ENCODE results near the gene GSG1L. TPM values are rescaled to one million over a fixed set of nuclear protein-coding genes. Genes with fewer than 3 reads are reported as not detected.

GSG1L gene
- total and polyA plus RNA-seq, 2 experiments from 2014 or later, result not detected

DNA sequence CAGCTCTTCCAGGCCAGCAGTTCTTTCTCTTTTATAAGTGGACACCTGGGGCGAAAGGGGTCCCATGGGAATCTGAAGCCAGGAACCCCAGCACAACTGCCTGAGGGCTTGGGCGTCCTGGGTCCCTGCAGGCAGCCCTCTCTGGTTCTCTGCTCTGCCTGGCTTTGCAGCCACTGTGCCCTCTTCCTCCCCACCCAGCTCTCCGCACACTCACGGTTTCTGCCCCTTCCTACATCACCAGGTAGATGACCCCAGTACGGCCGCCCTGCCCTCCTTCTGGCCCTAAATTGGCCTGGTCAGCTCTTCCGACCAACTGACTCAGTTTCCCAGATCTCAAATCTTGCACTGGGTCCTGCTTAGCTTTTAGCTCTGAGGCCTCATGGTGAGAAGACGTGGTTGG lies 288.3 kb downstream of the GSG1L start:
- Histone ChIP-seq H3K27me3 (no peaks in the 10 kb centered on the region), H2AFZ (no peak overlapping the region), H3K79me2 (no peaks in the 10 kb centered on the region), H4K20me1 (ENCODE audit: insufficient read depth, poor library complexity, severe bottlenecking) (no peaks in the 10 kb centered on the region), H3K27ac (no peak overlapping the region), H3K4me1 (ENCODE audit: insufficient read depth) (no peaks in the 10 kb centered on the region), H3K36me3 (replicated peaks; ENCODE audit: insufficient read depth, low read depth) (no peaks in the 10 kb centered on the region), H3K4me3 (no peak overlapping the region), H3K9me3 (ENCODE audit: low read depth) (no peaks in the 10 kb centered on the region), H3K9me2 (replicated peaks; ENCODE audit: insufficient read depth) (no peaks in the 10 kb centered on the region), H3K4me2 (no peak overlapping the region)
- WGBS (ENCODE audit: low lambda C conversion rate, missing lambda C conversion rate), result 98% methylated on average over 8 of the region's 8 CpGs
- TF ChIP-seq EZH2 (IDR thresholded peaks at IDR 0.05; ENCODE audit: borderline replicate concordance) (no peak), EZH2phosphoT487 (IDR thresholded peaks at IDR 0.05; ENCODE audit: low read depth, severe bottlenecking, unreplicated experiment) (no peak)
- TF ChIP-seq, protein P1, sequence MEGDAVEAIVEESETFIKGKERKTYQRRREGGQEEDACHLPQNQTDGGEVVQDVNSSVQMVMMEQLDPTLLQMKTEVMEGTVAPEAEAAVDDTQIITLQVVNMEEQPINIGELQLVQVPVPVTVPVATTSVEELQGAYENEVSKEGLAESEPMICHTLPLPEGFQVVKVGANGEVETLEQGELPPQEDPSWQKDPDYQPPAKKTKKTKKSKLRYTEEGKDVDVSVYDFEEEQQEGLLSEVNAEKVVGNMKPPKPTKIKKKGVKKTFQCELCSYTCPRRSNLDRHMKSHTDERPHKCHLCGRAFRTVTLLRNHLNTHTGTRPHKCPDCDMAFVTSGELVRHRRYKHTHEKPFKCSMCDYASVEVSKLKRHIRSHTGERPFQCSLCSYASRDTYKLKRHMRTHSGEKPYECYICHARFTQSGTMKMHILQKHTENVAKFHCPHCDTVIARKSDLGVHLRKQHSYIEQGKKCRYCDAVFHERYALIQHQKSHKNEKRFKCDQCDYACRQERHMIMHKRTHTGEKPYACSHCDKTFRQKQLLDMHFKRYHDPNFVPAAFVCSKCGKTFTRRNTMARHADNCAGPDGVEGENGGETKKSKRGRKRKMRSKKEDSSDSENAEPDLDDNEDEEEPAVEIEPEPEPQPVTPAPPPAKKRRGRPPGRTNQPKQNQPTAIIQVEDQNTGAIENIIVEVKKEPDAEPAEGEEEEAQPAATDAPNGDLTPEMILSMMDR (IDR thresholded peaks at IDR 0.05; ENCODE audit: poor library complexity), result no peak
- no peak for DNase-seq (ENCODE audit: low spot score)

DNA sequence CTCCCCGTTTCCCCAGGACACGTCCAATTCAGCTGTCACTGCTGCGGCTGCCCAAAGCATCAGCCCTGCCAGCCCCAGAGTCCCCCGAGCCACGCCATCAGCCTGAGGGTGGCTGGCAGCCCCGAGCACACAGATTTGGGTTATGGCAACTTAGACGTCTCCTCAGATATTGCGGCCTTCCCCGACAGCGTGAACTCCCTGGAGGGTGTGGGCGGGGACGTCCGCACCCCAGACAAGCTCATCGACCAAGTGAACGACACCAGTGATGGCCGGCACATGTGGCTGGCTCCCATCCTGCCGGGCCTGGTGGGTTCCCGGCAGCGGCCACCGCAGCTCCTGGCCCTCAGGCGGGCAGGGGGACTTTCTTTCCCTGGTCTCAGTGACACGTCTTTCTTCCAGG lies 288.7 kb downstream of the GSG1L start:
- no peaks in the 10 kb centered on the region for H3K9me3 ChIP-seq (ENCODE audit: low read depth)
- H3K27me3 ChIP-seq, result no peaks in the 10 kb centered on the region
- H3K4me1 ChIP-seq (ENCODE audit: insufficient read depth), result no peaks in the 10 kb centered on the region
- H3K27ac ChIP-seq, result no peak overlapping the region
- TF ChIP-seq EZH2phosphoT487 (IDR thresholded peaks at IDR 0.05; ENCODE audit: low read depth, severe bottlenecking, unreplicated experiment) (no peak), EZH2 (IDR thresholded peaks at IDR 0.05; ENCODE audit: borderline replicate concordance) (no peak)
- TF ChIP-seq, protein P1 (IDR thresholded peaks at IDR 0.05; ENCODE audit: poor library complexity), result no peak
- no peak overlapping the region for H3K4me3 ChIP-seq
- no peaks in the 10 kb centered on the region for H4K20me1 ChIP-seq (ENCODE audit: insufficient read depth, poor library complexity, severe bottlenecking)
- DNase-seq (ENCODE audit: low spot score), result no peak
- WGBS (ENCODE audit: low lambda C conversion rate, missing lambda C conversion rate), result 91% methylated on average over 22 of the region's 22 CpGs
- no peaks in the 10 kb centered on the region for H3K36me3 ChIP-seq (replicated peaks; ENCODE audit: insufficient read depth, low read depth)
- no peaks in the 10 kb centered on the region for H3K79me2 ChIP-seq
- H3K4me2 ChIP-seq, result no peak overlapping the region
- no peak overlapping the region for H2AFZ ChIP-seq
- no peaks in the 10 kb centered on the region for H3K9me2 ChIP-seq (replicated peaks; ENCODE audit: insufficient read depth)

DNA sequence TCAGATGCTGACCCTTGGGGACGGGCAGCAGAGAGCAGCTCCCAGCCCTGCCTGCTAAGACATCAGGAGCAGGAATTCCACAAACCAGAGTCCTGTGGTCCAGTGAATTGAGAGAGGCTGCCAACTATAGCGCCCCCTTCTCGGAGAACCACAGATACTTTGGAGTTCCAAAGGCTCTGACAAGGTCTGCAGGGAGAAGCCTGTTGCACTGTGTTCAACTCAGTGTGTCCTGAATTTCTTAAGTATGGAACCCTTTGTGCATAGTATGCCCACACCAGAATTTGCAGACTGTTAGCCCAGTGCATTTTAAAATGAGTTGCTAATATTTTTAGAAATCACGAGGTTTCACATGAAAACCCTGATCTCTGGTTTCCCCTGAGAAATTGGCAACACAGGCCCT lies 290.2 kb downstream of the GSG1L start:
- Histone ChIP-seq H3K27me3 (no peaks in the 10 kb centered on the region), H3K4me3 (no peak overlapping the region), H3K9me3 (ENCODE audit: low read depth) (no peaks in the 10 kb centered on the region), H2AFZ (no peak overlapping the region), H3K4me2 (no peak overlapping the region), H3K79me2 (no peaks in the 10 kb centered on the region), H3K36me3 (replicated peaks; ENCODE audit: insufficient read depth, low read depth) (no peaks in the 10 kb centered on the region), H3K4me1 (ENCODE audit: insufficient read depth) (no peaks in the 10 kb centered on the region), H3K27ac (no peak overlapping the region), H4K20me1 (ENCODE audit: insufficient read depth, poor library complexity, severe bottlenecking) (no peaks in the 10 kb centered on the region), H3K9me2 (replicated peaks; ENCODE audit: insufficient read depth) (no peaks in the 10 kb centered on the region)
- DNase-seq (ENCODE audit: low spot score), result no peak
- TF ChIP-seq EZH2 (IDR thresholded peaks at IDR 0.05; ENCODE audit: borderline replicate concordance) (no peak), EZH2phosphoT487 (IDR thresholded peaks at IDR 0.05; ENCODE audit: low read depth, severe bottlenecking, unreplicated experiment) (no peak)
- TF ChIP-seq, protein P1 (IDR thresholded peaks at IDR 0.05; ENCODE audit: poor library complexity), result no peak
- WGBS (ENCODE audit: low lambda C conversion rate, missing lambda C conversion rate), result 98% methylated on average over 4 of the region's 4 CpGs
